GM12892 (cell line): Measurements from ENCODE around the gene ARHGEF33.
"Not testable (repeated sequence)": the region's sequence is repeated elsewhere in the genome, so short reads cannot be mapped to it uniquely, and the experiment has no call there.

Source experiments
- DNase-seq: peaks from one replicate; pipeline ENCODE4 v3.0.0; 2011; ENCODE audit not compliant: insufficient read length
- FAIRE-seq: peaks from 2 replicates; lab custom pipeline; 2011; peaks lifted over from hg19 to GRCh38; lab: Jason Lieb, UNC
- POLR2A ChIP-seq: IDR thresholded peaks from 2 replicates; pipeline ENCODE4 v1.6.1; 2011; ENCODE audit warnings: low read depth, low read length, control low read depth
- POLR2AphosphoS5 ChIP-seq: IDR thresholded peaks from 2 replicates; pipeline ENCODE4 v1.6.1; 2011; ENCODE audit warnings: low read depth, low read length, control low read depth
- TAF1 ChIP-seq: IDR thresholded peaks from 2 replicates; pipeline ENCODE4 v1.6.1; 2011; ENCODE audit warnings: low read depth, mild to moderate bottlenecking, control low read depth, low read length, borderline replicate concordance

Gene ARHGEF33

DNA sequence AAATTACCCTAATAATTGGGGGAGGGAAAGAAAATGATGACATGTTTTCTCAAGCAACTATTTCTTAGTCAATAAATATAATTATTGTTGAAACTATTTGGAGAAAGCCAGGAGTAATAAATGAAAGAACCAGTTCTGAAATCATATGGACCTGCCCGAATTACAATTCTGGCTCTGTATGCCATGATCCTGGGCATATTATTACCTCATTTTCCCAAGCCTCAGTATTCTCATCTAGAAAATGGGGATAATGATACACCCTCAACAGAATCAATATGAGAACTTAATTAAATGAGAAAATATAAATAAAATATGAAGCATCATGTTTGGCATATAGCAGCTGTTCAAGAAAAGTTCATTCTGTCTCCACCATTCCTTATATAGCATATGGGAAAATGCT is 22.9 kb downstream of the ARHGEF33 start:
- no peak for FAIRE-seq
- no peak for DNase-seq
- TF ChIP-seq POLR2AphosphoS5 (no peak), TAF1 (no peak), POLR2A (no peak)

DNA sequence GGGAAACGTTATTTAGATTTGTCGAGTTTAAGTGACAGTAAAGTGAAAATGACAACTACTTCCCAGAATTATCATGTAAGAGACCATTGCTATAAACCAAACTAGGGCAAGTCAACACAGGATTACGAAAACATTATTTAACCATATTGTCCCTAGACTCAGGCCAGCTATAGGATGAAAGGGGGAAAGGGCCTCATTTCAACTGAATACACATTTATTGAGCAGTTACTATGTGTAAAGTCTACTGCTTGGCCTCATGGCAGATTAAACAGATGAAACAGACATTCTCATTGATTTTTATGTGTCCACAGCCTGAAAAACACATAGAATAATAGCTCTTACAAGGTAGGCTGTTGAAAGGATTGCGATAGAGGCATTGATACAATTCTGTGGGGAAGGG is 32.7 kb downstream of the ARHGEF33 start:
- FAIRE-seq (no peak), DNase-seq (no peak)
- TF ChIP-seq POLR2AphosphoS5 (no peak), TAF1 (no peak), POLR2A (no peak)

DNA sequence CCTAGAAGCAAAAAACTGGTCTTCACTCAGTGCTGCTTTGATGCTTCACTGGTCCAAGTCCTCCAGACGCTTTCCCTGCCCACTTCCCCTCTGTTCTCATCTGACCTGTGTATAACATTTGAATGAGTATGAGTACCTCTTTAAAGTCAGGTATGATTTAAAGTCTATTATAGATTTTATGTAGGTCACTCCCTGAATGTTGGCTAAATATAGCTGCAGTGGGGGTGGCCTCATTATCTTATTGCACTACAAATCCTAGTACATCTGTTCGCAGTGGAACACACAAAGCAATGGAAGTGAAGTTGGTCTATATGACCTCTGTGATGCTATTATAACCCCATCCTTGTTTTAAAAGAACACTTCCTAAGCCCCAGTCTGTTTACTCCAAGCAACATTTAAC is 33.2 kb downstream of the ARHGEF33 start:
- no peak for TF ChIP-seq POLR2AphosphoS5
- FAIRE-seq = no peak
- no peak for DNase-seq

DNA sequence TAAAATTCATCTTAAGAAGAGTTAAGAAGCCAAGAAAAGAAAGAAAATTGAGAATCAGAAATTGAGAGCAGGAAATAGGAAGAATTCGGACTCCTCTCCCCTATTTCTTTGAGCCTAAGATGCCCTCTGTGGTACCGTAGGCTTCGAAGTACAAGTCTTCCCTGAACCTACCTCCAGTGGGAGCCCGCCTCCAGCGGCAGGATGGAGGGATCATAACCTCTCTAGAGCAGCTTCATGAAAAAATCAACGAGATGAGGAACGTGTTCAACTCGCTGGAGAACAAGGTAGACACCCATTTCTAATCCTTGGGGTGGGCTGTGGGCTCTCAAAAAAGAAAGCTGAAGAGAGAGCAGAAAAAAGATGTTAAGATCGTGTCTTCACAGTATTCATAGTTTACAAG is 36.3 kb downstream of the ARHGEF33 start:
- DNase-seq (no peak), FAIRE-seq (no peak)
- TF ChIP-seq TAF1 = no peak
- no peak for TF ChIP-seq POLR2AphosphoS5
- no peak for TF ChIP-seq POLR2A

DNA sequence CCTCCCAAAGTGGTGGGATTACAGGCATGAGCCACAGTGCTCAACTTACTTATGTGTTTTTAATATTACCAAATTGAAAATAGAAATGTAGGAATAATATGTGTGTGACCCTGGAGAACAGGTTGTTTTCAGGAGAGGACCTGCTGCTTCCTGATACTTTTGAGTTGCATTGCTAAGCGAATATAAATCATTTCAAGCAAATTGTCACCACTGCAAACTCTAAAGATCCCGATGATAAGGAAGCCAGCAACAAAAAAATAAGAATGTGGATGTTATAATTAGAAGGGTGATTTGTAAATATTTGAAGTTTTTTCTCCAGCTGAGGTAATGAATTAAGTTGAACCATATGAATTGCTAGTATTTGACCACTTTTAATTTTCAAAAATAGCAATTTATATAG is 40.9 kb downstream of the ARHGEF33 start:
- FAIRE-seq (no peak), DNase-seq (no peak)
- no peak for TF ChIP-seq POLR2A
- TF ChIP-seq TAF1 = no peak

DNA sequence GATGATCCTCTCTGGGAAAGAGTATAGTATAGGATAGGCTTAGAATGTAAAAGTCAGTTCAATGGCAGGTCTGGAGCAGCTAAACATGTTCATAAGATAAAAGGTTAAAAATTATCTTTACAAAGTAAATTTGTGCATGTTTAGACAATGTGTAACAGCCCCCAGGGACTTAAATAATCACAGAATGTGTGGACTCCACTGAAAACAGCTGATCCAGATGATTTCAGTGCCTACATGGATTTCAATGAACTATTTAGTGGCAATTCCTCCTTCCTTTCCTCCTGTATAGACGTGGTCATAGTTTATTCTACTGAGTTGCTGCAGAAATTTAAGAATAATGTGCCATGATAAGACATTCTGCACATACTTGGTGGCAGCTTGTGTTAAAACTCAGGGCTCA is 42.9 kb downstream of the ARHGEF33 start:
- FAIRE-seq = no peak
- no peak for TF ChIP-seq TAF1
- no peak for TF ChIP-seq POLR2A
- TF ChIP-seq POLR2AphosphoS5 = no peak
- no peak for DNase-seq

DNA sequence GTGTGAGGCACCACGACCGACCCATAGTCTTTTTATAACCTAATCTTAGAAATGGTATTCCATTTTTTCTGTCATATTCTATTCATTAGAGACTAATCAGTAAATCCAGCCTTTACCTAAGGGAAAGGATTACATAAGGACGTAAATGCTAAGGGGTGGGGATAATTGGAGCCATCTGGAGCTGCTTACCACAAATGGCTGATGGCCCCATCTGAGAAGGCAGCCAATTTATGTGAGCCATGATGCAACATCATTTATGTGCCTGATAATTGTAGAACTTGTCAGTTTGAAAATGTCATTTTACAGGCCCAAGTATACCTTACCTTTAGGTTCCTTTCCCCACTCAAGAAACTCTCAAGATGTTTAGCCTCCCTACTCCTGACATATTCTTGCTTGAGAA is 44.0 kb downstream of the ARHGEF33 start:
- no peak for FAIRE-seq
- TF ChIP-seq TAF1 = no peak
- TF ChIP-seq POLR2AphosphoS5 = no peak
- no peak for TF ChIP-seq POLR2A
- DNase-seq = no peak

DNA sequence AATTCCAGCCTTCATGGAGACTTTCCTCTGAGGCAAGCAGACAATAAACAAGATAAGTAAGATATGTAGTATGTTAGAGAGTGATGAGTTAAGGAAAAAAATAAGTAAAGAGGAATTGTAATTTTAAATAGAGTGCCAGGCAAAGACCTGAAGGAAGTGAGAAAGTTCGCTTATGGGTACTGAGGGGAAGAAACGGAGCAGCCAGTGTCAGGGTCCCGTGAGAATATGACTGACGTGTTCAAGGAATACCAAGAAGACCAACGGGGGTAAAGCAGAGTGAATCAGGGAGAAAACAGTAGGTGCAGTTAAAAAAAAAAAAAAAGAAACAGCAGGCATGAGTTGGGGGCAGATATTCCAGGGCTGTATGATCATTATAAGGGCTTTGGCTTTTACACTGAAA is 45.1 kb downstream of the ARHGEF33 start:
- FAIRE-seq (no peak), DNase-seq (no peak)
- no peak for TF ChIP-seq TAF1
- TF ChIP-seq POLR2AphosphoS5 = no peak
- no peak for TF ChIP-seq POLR2A

DNA sequence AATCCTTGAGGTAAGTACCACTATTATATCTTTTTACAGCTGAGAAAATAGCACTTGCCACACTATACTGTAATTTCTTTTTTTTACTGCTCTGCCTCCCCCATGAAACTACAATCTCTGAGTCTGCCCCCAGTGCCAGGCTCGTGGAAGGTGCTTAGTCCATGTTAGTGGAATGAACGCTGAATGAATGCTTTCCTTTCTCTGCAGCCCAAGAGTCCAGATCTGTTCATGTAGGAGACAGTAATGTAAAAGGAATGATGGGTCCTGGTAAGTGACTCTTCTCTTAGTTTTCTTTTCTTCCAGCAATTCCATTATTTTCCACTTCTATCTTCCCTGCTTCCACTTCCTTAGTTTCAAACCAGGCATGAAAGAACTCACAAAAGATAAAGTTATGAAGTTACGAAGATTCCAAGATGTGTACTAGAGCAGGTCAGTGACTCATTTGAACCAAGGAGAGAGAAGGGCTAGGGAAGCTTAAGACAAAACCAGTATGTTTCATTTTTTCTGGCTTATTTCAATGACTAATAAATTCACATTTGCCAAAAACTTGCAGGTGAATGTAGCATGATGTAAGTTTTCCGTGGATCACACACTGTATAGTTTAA is 46.0 kb downstream of the ARHGEF33 start:
- TF ChIP-seq POLR2AphosphoS5 = no peak
- no peak for TF ChIP-seq TAF1
- no peak for TF ChIP-seq POLR2A
- FAIRE-seq (no peak), DNase-seq (no peak)

DNA sequence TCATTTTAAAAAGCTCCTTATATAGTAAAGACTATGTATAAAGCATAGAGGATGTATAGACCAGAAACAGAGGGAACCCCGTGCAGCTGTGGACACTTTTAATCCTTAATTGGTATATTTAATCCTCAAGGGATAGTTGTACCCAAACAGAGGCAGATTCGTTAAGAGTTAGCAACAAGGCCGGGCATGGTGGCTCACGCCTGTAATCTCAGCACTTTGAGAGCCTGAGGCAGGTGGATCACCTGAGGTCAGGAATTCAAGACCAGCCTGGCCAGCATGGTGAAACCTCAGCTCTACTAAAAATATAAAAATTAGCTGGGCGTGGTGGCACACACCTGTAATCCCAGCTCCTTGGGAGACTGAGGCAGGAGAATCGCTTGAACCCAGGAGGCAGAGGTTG is 46.8 kb downstream of the ARHGEF33 start:
- FAIRE-seq, DNase-seq: not testable (repeated sequence)

DNA sequence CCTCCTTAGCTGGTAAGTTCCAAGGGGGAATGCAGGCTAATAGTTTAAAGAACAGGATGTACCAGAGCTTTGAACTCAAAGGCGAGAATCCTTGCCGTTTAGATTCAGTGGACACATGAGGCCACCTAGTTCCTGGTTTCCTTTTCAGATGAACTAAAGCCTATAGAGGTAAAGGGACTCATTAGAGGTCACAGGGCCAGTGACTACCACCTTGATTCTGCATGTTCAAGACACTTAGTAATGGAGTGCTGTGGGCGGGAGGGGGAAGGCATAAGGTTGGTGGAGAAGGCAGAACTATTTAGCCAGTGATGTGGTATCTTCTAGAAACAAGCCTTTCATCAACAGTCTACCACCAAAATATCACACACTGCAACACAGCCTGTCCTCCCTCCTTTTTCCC is 47.9 kb downstream of the ARHGEF33 start:
- FAIRE-seq = peak; percentile 53
- TF ChIP-seq POLR2A (no peak), TAF1 (no peak), POLR2AphosphoS5 (no peak)
- no peak for DNase-seq

DNA sequence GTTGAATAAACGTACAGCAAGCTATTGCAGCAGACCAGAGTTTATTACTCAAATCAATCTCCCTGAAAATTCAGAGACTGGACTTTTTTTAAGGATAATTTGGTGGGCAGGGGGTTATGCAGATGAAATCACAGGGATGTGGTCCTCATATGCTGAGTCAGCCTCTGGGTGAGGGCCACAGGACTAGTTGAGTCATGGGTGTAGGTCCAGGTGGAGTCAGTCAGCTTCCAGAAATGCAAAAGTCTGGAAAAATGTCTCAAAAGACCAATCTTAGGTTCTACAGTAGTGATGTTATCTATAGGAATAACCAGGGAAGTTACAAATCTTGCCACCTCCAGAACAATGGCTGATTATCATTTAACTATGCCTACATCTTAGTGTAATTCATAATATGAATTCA is 51.1 kb downstream of the ARHGEF33 start:
- no peak for FAIRE-seq
- TF ChIP-seq POLR2A (no peak), POLR2AphosphoS5 (no peak), TAF1 (no peak)
- no peak for DNase-seq

DNA sequence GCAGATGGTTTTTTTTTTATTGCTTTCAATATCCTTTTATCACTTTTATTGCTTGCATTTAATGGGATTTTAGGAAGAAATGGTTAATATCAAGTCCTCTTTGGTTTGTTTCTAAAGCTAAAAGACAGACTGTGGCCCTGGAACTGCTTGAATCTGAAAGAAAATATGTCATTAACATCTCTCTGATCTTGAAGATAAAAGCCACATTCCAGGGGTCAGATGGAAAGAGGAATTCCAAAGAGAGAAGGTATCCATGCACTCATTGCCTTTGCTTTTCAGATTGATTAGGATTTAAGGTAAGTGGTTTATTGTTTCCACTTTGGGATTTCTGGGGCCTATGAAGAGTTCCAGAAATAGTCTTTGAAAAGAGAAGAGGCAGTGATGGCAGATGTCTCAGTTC is 54.1 kb downstream of the ARHGEF33 start:
- no peak for FAIRE-seq
- DNase-seq = no peak
- no peak for TF ChIP-seq POLR2AphosphoS5
- no peak for TF ChIP-seq POLR2A
- TF ChIP-seq TAF1 = no peak

DNA sequence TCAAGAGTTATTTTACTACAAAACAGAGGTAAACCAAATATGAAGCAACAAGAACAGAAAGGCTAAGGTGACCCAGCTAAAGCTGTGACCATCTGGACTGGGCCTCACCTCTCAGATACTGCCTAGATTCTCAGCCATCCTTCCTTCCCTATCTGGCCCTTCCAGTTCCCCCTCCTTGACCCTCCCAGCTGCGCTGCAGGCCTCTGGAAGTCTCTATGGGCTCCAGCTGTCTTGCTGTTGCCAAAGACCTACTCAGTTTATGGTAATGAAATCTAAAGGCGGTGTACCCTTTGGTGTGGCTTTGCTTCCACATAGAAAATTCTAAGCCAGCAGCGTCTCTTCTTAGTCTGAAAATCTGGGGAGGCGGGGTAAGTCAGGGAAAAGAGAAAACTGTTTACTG is 55.7 kb downstream of the ARHGEF33 start:
- FAIRE-seq = no peak

More for the DNA sequence above, 55.7 kb downstream of the ARHGEF33 start:
- DNase-seq = no peak
- no peak for TF ChIP-seq TAF1
- TF ChIP-seq POLR2A = no peak
- TF ChIP-seq POLR2AphosphoS5 = no peak
